K562 (cell line): ENCODE results near the gene SRRM5. TPM values are rescaled to one million over a fixed set of nuclear protein-coding genes. Genes with fewer than 3 reads are reported as not detected.

Source experiments
- CC2D1A ChIP-seq: fragments of 450-650 bp; IDR thresholded peaks from 2 replicates; pipeline ENCODE4 v1.6.1; 2017; ENCODE audit warnings: mild to moderate bottlenecking
- CREM ChIP-seq: IDR thresholded peaks from 2 replicates; pipeline ENCODE4 v1.6.1; 2014; ENCODE audit warnings: antibody characterized with exemption, low read depth
- EP300 ChIP-seq: IDR thresholded peaks from 2 replicates; pipeline ENCODE4 v1.6.1; 2012; ENCODE audit warnings: low read length, improper control_type of control experiment
- EP400 ChIP-seq: fragments of 450-650 bp; IDR thresholded peaks from 2 replicates; pipeline ENCODE4 v1.6.1; 2017; ENCODE audit warnings: antibody characterized with exemption, mild to moderate bottlenecking, moderate library complexity
- HDAC1 ChIP-seq, 2 experiments: fragments of 450-650 bp; IDR thresholded peaks; 2 replicates each; pipeline ENCODE4 v1.6.1; 2016 to 2017; ENCODE audit warnings: inconsistent platforms in 1 of 2, mild to moderate bottlenecking in 1 of 2, moderate library complexity in 1 of 2
- NCOA4 ChIP-seq: fragments of 450-650 bp; IDR thresholded peaks from 2 replicates; pipeline ENCODE4 v1.6.1; 2018; ENCODE audit warnings: mild to moderate bottlenecking; ENCODE audit not compliant: partially characterized antibody
- PHB2 ChIP-seq: fragments of 450-650 bp; IDR thresholded peaks from 2 replicates; pipeline ENCODE4 v1.6.1; 2017; ENCODE audit warnings: low read depth
- POU5F1 ChIP-seq: fragments of 150-350 bp; IDR thresholded peaks from 2 replicates; pipeline ENCODE4 v1.6.1; 2014; ENCODE audit warnings: borderline replicate concordance, low read length, low read depth, mild to moderate bottlenecking; ENCODE audit not compliant: partially characterized antibody
- RBM25 ChIP-seq: fragments of 200-400 bp; formaldehyde crosslinking; IDR thresholded peaks from 2 replicates; pipeline ENCODE4 v1.6.1; 2018; ENCODE audit warnings: low read length, low read depth, moderate library complexity; ENCODE audit not compliant: severe bottlenecking
- TBP ChIP-seq: optimal IDR thresholded peaks from 2 replicates; pipeline ENCODE3; 2011; ENCODE audit warnings: low read depth, low read length, improper control_type of control experiment
- ZC3H8 ChIP-seq: fragments of 450-650 bp; IDR thresholded peaks from 2 replicates; pipeline ENCODE4 v1.6.1; 2017
- ZNF77 ChIP-seq: fragments of 250-450 bp; sonication (Bioruptor Pico); IDR thresholded peaks from 2 replicates; pipeline ENCODE4 v1.5.0; 2020
- polyA plus RNA-seq, 8 experiments: library from polyadenylated mRNA; depleted of rRNA in 4 of 8; stranded (reverse) in 5 of 8; unstranded in 3 of 8; fragments of >200 nt; fragmentation: Nextera tagmentation in 2 of 8; fragmentation: Illumina TruSeq in 1 of 8; extraction: Ambion mirVana in 2 of 8; extraction: Trizol in 1 of 8; gene quantifications; 2 replicates each; pipeline versions ENCODE4 v1.2.1 to v1.2.3, GENCODE V29; 2011 to 2014; ENCODE audit warnings: inconsistent platforms in 1 of 8, missing spikeins in 1 of 8
- total RNA-seq, 7 experiments: library from RNA; depleted of rRNA in 6 of 7; stranded (reverse); fragments of >200 nt in 6 of 7; fragmentation: Illumina TruSeq in 2 of 7; extraction: Trizol in 2 of 7; gene quantifications; 2 replicates each; pipeline versions ENCODE4 v1.2.1 to v1.2.3, GENCODE V29; 2011 to 2021; ENCODE audit warnings: low replicate concordance in 1 of 7
- TF ChIP-seq, protein P1 (sequence below): fragments of 250-450 bp; sonication (Bioruptor Pico); IDR thresholded peaks from 2 replicates; pipeline ENCODE4 v1.5.0; 2021
- TF ChIP-seq, protein P2 (sequence below): fragments of 450-650 bp; IDR thresholded peaks from 2 replicates; pipeline ENCODE4 v1.6.1; 2018; ENCODE audit not compliant: partially characterized antibody
- TF ChIP-seq, protein P3 (sequence below): fragments of 250-450 bp; sonication (Bioruptor Pico); IDR thresholded peaks from 2 replicates; pipeline ENCODE4 v1.9.0; 2021; ENCODE audit warnings: mild to moderate bottlenecking
- TF ChIP-seq, protein P4 (sequence below): sonication (generic); formaldehyde crosslinking; IDR thresholded peaks from 2 replicates; pipeline ENCODE4 v1.8.0; 2022; ENCODE audit warnings: mild to moderate bottlenecking, missing genetic modification reagents, borderline replicate concordance
- TF ChIP-seq, protein P5 (sequence below): fragments of 250-450 bp; sonication (Bioruptor Pico); IDR thresholded peaks from 2 replicates; pipeline ENCODE4 v1.4.0; 2020

The SRRM5 gene
- total and polyA plus RNA-seq, 9 of the 15 experiments (the other 6 are each of a cell fraction or from before 2014, with no cell fraction given), result 0.09 to 0.45 (median 0.18) TPM; not detected in 2

DNA sequence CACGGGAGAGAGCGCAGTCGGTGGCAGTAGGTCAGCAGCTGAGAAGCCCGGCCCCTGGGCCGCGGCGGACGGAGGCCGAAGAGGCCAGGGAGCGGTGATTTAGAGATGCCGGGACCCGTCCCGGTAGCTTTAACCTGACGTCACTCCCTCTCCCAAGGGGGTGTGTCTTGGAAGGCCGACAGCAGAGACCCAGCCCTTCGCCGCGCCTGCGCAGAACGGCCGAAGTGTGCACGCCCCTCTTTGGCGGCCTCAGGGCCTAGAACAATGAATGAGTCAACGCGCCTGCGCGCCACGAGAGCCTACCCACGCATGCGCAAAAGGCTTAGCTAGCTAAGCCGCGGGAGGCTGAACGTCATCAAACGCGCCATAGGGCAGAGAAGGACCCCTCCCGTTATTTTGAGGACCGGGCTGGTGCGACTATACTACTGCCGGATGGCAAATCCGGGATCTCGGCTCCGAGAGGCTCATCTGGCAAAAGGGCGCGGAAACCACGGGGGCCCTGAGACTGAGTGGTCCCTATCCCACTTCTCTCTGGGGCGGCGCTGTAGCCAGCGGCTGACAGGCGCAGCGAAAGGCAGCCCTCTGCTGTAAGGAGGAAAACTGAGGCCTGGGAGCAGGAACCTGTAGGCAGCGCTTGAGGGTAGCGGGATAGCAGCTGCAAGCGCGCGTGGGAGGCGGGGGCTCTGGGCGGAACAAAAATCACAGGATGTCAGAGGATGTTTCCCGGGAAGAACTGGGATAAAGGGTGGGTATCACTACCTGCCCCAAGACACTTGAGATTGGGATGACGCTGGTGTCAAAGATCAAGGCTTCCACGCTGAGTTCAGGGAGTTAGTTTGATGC is 15.7 kb upstream of the SRRM5 start, which contains the start of the genes IRGQ and ZNF576 (continued):
- TF ChIP-seq, protein P1, sequence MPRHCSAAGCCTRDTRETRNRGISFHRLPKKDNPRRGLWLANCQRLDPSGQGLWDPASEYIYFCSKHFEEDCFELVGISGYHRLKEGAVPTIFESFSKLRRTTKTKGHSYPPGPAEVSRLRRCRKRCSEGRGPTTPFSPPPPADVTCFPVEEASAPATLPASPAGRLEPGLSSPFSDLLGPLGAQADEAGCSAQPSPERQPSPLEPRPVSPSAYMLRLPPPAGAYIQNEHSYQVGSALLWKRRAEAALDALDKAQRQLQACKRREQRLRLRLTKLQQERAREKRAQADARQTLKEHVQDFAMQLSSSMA (CRISPR knock-in tag), result no peak
- TF ChIP-seq CC2D1A (peak; percentile 45; the same call in 1 of the 2 replicates), NCOA4 (no peak), TBP (peak; percentile 73), CREM (peak; percentile 99), HDAC1 (IDR thresholded peaks at IDR 0.05) (peak in 1 of 2 experiments; percentile 86; a peak in 2 of 4 replicates), EP300 (no peak; the same call in 1 of the 2 replicates), ZC3H8 (no peak), RBM25 (no peak), EP400 (peak; percentile 92), ZNF77 (no peak), POU5F1 (peak; percentile 86), PHB2 (no peak)
- TF ChIP-seq, protein P2, sequence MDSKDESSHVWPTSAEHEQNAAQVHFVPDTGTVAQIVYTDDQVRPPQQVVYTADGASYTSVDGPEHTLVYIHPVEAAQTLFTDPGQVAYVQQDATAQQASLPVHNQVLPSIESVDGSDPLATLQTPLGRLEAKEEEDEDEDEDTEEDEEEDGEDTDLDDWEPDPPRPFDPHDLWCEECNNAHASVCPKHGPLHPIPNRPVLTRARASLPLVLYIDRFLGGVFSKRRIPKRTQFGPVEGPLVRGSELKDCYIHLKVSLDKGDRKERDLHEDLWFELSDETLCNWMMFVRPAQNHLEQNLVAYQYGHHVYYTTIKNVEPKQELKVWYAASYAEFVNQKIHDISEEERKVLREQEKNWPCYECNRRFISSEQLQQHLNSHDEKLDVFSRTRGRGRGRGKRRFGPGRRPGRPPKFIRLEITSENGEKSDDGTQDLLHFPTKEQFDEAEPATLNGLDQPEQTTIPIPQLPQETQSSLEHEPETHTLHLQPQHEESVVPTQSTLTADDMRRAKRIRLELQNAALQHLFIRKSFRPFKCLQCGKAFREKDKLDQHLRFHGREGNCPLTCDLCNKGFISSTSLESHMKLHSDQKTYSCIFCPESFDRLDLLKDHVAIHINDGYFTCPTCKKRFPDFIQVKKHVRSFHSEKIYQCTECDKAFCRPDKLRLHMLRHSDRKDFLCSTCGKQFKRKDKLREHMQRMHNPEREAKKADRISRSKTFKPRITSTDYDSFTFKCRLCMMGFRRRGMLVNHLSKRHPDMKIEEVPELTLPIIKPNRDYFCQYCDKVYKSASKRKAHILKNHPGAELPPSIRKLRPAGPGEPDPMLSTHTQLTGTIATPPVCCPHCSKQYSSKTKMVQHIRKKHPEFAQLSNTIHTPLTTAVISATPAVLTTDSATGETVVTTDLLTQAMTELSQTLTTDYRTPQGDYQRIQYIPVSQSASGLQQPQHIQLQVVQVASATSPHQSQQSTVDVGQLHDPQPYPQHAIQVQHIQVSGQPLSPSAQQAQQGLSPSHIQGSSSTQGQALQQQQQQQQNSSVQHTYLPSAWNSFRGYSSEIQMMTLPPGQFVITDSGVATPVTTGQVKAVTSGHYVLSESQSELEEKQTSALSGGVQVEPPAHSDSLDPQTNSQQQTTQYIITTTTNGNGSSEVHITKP, result peak; percentile 32
- TF ChIP-seq, protein P3, sequence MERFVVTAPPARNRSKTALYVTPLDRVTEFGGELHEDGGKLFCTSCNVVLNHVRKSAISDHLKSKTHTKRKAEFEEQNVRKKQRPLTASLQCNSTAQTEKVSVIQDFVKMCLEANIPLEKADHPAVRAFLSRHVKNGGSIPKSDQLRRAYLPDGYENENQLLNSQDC (CRISPR knock-in tag), result 0 out of 2 replicates have a peak, but pooled peaks have one; percentile 52
- TF ChIP-seq, protein P4, sequence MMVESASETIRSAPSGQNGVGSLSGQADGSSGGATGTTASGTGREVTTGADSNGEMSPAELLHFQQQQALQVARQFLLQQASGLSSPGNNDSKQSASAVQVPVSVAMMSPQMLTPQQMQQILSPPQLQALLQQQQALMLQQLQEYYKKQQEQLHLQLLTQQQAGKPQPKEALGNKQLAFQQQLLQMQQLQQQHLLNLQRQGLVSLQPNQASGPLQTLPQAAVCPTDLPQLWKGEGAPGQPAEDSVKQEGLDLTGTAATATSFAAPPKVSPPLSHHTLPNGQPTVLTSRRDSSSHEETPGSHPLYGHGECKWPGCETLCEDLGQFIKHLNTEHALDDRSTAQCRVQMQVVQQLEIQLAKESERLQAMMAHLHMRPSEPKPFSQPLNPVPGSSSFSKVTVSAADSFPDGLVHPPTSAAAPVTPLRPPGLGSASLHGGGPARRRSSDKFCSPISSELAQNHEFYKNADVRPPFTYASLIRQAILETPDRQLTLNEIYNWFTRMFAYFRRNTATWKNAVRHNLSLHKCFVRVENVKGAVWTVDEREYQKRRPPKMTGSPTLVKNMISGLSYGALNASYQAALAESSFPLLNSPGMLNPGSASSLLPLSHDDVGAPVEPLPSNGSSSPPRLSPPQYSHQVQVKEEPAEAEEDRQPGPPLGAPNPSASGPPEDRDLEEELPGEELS (CRISPR knock-in tag), result peak; percentile 70; the same call in 1 of the 2 replicates
- TF ChIP-seq, protein P5, sequence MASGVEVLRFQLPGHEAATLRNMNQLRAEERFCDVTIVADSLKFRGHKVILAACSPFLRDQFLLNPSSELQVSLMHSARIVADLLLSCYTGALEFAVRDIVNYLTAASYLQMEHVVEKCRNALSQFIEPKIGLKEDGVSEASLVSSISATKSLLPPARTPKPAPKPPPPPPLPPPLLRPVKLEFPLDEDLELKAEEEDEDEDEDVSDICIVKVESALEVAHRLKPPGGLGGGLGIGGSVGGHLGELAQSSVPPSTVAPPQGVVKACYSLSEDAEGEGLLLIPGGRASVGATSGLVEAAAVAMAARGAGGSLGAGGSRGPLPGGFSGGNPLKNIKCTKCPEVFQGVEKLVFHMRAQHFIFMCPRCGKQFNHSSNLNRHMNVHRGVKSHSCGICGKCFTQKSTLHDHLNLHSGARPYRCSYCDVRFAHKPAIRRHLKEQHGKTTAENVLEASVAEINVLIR, result peak; percentile 97
